HL-60 (cell line): ENCODE measurements around the gene FCN3.

Experiments
- DNase-seq, 2 experiments: peaks; one replicate each; pipeline ENCODE4 v3.0.0-alpha.2; 2010 to 2020; ENCODE audit warnings: low read depth in 1 of 2, low spot score in 1 of 2
- H3K27ac ChIP-seq: fragments of 250-450 bp; sonication (Bioruptor Pico); replicated peaks from 2 replicates; pipeline ENCODE4 v1.5.1; 2020; ENCODE audit warnings: mild to moderate bottlenecking, moderate library complexity
- H3K27me3 ChIP-seq: fragments of 250-450 bp; sonication (Bioruptor Pico); 2 replicates; pipeline ENCODE4 v1.5.1; 2021; ENCODE audit warnings: mild to moderate bottlenecking, moderate library complexity; ENCODE audit not compliant: insufficient read depth, poor library complexity, severe bottlenecking
- H3K4me3 ChIP-seq: replicated peaks from 2 replicates; pipeline ENCODE4 v1.5.1; 2011; ENCODE audit warnings: mild to moderate bottlenecking, control low read depth, low read length; ENCODE audit not compliant: insufficient read depth
- GABPA ChIP-seq: IDR thresholded peaks from 2 replicates; pipeline ENCODE4 v1.6.1; 2012; ENCODE audit warnings: low read depth
- POLR2AphosphoS5 ChIP-seq: IDR thresholded peaks from 2 replicates; pipeline ENCODE4 v1.6.1; 2012; ENCODE audit warnings: low read depth
- REST ChIP-seq: IDR thresholded peaks from 2 replicates; pipeline ENCODE4 v1.6.1; 2012; ENCODE audit warnings: low read depth; ENCODE audit not compliant: insufficient replicate concordance
- SPI1 ChIP-seq: IDR thresholded peaks from 2 replicates; pipeline ENCODE4 v1.6.1; 2012; ENCODE audit warnings: low read depth, mild to moderate bottlenecking, borderline replicate concordance
- TF ChIP-seq, protein P1 (sequence below): IDR thresholded peaks from one replicate; pipeline ENCODE4 v1.5.1; 2011; ENCODE audit warnings: low read length, control low read depth, inconsistent platforms; ENCODE audit not compliant: insufficient read depth

Gene FCN3

GRCh38 chr1:27355683-27356082 lies 18.9 kb downstream of the FCN3 start:
- H3K27ac ChIP-seq: no peak overlapping the region
- H3K4me3 ChIP-seq: no peak overlapping the region
- no peak for DNase-seq
- TF ChIP-seq SPI1: no peak
- TF ChIP-seq REST: no peak
- TF ChIP-seq POLR2AphosphoS5: 0 out of 2 replicates have a peak, but pooled peaks have one; percentile 11
- TF ChIP-seq, protein P1, sequence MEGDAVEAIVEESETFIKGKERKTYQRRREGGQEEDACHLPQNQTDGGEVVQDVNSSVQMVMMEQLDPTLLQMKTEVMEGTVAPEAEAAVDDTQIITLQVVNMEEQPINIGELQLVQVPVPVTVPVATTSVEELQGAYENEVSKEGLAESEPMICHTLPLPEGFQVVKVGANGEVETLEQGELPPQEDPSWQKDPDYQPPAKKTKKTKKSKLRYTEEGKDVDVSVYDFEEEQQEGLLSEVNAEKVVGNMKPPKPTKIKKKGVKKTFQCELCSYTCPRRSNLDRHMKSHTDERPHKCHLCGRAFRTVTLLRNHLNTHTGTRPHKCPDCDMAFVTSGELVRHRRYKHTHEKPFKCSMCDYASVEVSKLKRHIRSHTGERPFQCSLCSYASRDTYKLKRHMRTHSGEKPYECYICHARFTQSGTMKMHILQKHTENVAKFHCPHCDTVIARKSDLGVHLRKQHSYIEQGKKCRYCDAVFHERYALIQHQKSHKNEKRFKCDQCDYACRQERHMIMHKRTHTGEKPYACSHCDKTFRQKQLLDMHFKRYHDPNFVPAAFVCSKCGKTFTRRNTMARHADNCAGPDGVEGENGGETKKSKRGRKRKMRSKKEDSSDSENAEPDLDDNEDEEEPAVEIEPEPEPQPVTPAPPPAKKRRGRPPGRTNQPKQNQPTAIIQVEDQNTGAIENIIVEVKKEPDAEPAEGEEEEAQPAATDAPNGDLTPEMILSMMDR: no peak
- TF ChIP-seq GABPA: no peak
- peaks cover 6% of the 10 kb centered on the region for H3K27me3 ChIP-seq

- Histone ChIP-seq H3K4me3 (no peak overlapping the region), H3K27ac (no peak overlapping the region), H3K27me3 (no peaks in the 10 kb centered on the region)
- no peak for DNase-seq
- TF ChIP-seq SPI1 (no peak), REST (no peak), POLR2AphosphoS5 (no peak; the same call in 1 of the 2 replicates), GABPA (no peak)
- TF ChIP-seq, protein P1: no peak
Measured at GRCh38 chr1:27353629-27354028, 21.0 kb downstream of the FCN3 start.

DNA sequence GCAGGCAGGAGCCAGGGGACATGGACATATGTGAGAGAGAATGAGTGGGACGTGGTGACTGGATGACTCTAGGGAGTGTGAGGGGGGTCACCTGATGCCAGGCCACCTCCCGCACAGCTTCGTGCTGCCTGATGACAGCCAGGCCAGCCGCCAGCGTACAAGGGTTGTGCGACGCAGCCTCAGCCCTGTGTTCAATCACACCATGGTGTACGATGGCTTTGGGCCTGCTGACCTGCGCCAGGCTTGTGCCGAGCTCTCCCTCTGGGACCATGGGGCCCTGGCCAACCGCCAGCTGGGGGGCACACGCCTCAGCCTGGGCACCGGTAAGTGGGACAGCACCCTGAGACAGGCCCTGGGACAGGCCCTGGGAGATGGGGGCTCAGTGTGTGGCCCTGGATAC lies 21.5 kb downstream of the FCN3 start:
- Histone ChIP-seq H3K27ac (no peak overlapping the region), H3K4me3 (no peak overlapping the region), H3K27me3 (no peaks in the 10 kb centered on the region)
- TF ChIP-seq POLR2AphosphoS5 (0 out of 2 replicates have a peak, but pooled peaks have one; percentile 25), REST (no peak), GABPA (no peak), SPI1 (no peak)
- TF ChIP-seq, protein P1: no peak
- DNase-seq: no peak
